Keratinocyte (primary cell): ENCODE measurements around the gene KRTAP4-11. TPM values are rescaled to one million over a fixed set of nuclear protein-coding genes. Genes with fewer than 3 reads are reported as not detected.
"Not testable (repeated sequence)": the region's sequence is repeated elsewhere in the genome, so short reads cannot be mapped to it uniquely, and the experiment has no call there.

ENCODE experiments used
- DNase-seq: peaks from one replicate; pipeline ENCODE4 v3.0.0-alpha.2; 2011; ENCODE audit warnings: low read depth, missing footprints, low spot score
- FAIRE-seq: peaks from 2 replicates; lab custom pipeline; 2011; peaks lifted over from hg19 to GRCh38; lab: Jason Lieb, UNC
- H2AFZ ChIP-seq: 2 replicates; pipeline ENCODE4 v1.6.0; 2012; ENCODE audit warnings: low read length, control low read depth, inconsistent platforms; ENCODE audit not compliant: control insufficient read depth
- H3K27ac ChIP-seq: 2 replicates; pipeline ENCODE4 v1.5.1; 2011; ENCODE audit warnings: low read length; ENCODE audit not compliant: control insufficient read depth, insufficient read depth
- H3K27me3 ChIP-seq: 3 replicates; pipeline ENCODE4 v1.6.0; 2011; ENCODE audit warnings: low read length; ENCODE audit not compliant: control insufficient read depth, insufficient read depth; ENCODE audit errors: extremely low read depth
- H3K36me3 ChIP-seq, 2 experiments: 2 replicates in 1 of 2; 3 replicates in 1 of 2; pipeline ENCODE4 v1.5.1; 2011; ENCODE audit warnings: low read length in 2 of 2, mild to moderate bottlenecking in 1 of 2; ENCODE audit not compliant: control insufficient read depth in 2 of 2, insufficient read depth in 2 of 2; ENCODE audit errors: extremely low read depth in 1 of 2
- H3K4me1 ChIP-seq: 3 replicates; pipeline ENCODE4 v1.5.1; 2011; ENCODE audit warnings: low read length; ENCODE audit not compliant: control insufficient read depth, insufficient read depth; ENCODE audit errors: extremely low read depth
- H3K4me2 ChIP-seq: 3 replicates; pipeline ENCODE4 v1.6.0; 2011; ENCODE audit warnings: low read depth, low read length; ENCODE audit not compliant: control insufficient read depth, insufficient read depth; ENCODE audit errors: extremely low read depth
- H3K4me3 ChIP-seq, 3 experiments: fragments of 200-600 bp in 1 of 3; sonication (generic) in 1 of 3; 2 replicates in 2 of 3; 3 replicates in 1 of 3; pipeline ENCODE4 v1.5.1; 2011 to 2016; ENCODE audit warnings: low read length in 3 of 3, mild to moderate bottlenecking in 3 of 3, control low read depth in 2 of 3, inconsistent platforms in 1 of 3, low read depth in 1 of 3, mixed read lengths in 1 of 3, mixed run types in 1 of 3, moderate library complexity in 1 of 3; ENCODE audit not compliant: control insufficient read depth in 2 of 3, insufficient read depth in 2 of 3; ENCODE audit errors: extremely low read depth in 1 of 3
- H3K79me2 ChIP-seq: 2 replicates; pipeline ENCODE4 v1.6.0; 2012; ENCODE audit warnings: low read length; ENCODE audit not compliant: control insufficient read depth, insufficient read depth
- H3K9ac ChIP-seq: 3 replicates; pipeline ENCODE4 v1.6.0; 2011; ENCODE audit warnings: low read length; ENCODE audit not compliant: control insufficient read depth, insufficient read depth; ENCODE audit errors: extremely low read depth
- H3K9me1 ChIP-seq: 3 replicates; pipeline ENCODE4 v1.6.0; 2011; ENCODE audit warnings: low read length; ENCODE audit not compliant: control insufficient read depth, insufficient read depth; ENCODE audit errors: extremely low read depth
- H3K9me3 ChIP-seq: 2 replicates; pipeline ENCODE4 v1.5.1; 2012; ENCODE audit warnings: low read depth, low read length; ENCODE audit not compliant: control insufficient read depth
- H4K20me1 ChIP-seq: 3 replicates; pipeline ENCODE4 v1.6.0; 2011; ENCODE audit warnings: low read length; ENCODE audit not compliant: control insufficient read depth, insufficient read depth; ENCODE audit errors: extremely low read depth
- CTCF ChIP-seq, 3 experiments: IDR thresholded peaks in 1 of 3; conservative IDR thresholded peaks in 1 of 3; optimal IDR thresholded peaks in 1 of 3; 2 replicates in 2 of 3; 3 replicates in 1 of 3; pipeline versions ENCODE3 to v1.5.1; 2011; ENCODE audit warnings: low read length in 3 of 3, mild to moderate bottlenecking in 3 of 3, moderate library complexity in 2 of 3, control low read depth in 1 of 3, inconsistent platforms in 1 of 3; ENCODE audit not compliant: insufficient read depth in 2 of 3; ENCODE audit errors: extremely low read depth in 1 of 3
- EZH2 ChIP-seq: IDR thresholded peaks from one replicate; pipeline ENCODE4 v1.6.1; 2012; ENCODE audit warnings: inconsistent platforms, mild to moderate bottlenecking, low read length, moderate library complexity
- dilution Hi-C: fragments of 300-500 bp; cut with MboI; formaldehyde crosslinking; loops from one replicate; pipeline ENCODE4 v1.7.0; 2020; ENCODE audit warnings: low sequenced_read_pairs; ENCODE audit not compliant: extremely low pct_ligation_motif_present
- polyA minus RNA-seq, 3 experiments: library from RNA; depleted of rRNA, polyadenylated mRNA; stranded (reverse); fragments of >200 nt; gene quantifications; 1 replicate in 1 of 3; 2 replicates in 1 of 3; 3 replicates in 1 of 3; pipeline ENCODE4 v1.2.3, GENCODE V29; 2011
- polyA plus RNA-seq, 5 experiments: library from polyadenylated mRNA; depleted of rRNA in 3 of 5; stranded (reverse) in 3 of 5; stranded (forward) in 1 of 5; unstranded in 1 of 5; fragments of >200 nt; gene quantifications; 1 replicate in 1 of 5; 2 replicates in 3 of 5; 3 replicates in 1 of 5; pipeline versions ENCODE4 v1.2.1 to v1.2.3, GENCODE V29; 2011 to 2012; ENCODE audit warnings: missing spikeins in 2 of 5, low read depth in 1 of 5, low replicate concordance in 1 of 5

The KRTAP4-11 gene
- polyA plus RNA-seq (not detected in 3 replicates), polyA minus RNA-seq (not detected in 3 replicates)
- polyA plus RNA-seq (2011; ENCODE audit: low read depth) = not detected
- polyA plus RNA-seq (2011; cell fraction: cytosol; rRNA removed) = not detected in 2 replicates
- polyA plus RNA-seq (2011; cell fraction: nucleus; rRNA removed) = not detected in 2 replicates
- polyA plus RNA-seq (2012; ENCODE audit: low replicate concordance) = not detected in 2 replicates
- not detected for polyA minus RNA-seq (2011; cell fraction: cytosol; rRNA and poly(A)+ RNA removed)
- not detected in 2 replicates for polyA minus RNA-seq (2011; cell fraction: nucleus; rRNA and poly(A)+ RNA removed)

DNA sequence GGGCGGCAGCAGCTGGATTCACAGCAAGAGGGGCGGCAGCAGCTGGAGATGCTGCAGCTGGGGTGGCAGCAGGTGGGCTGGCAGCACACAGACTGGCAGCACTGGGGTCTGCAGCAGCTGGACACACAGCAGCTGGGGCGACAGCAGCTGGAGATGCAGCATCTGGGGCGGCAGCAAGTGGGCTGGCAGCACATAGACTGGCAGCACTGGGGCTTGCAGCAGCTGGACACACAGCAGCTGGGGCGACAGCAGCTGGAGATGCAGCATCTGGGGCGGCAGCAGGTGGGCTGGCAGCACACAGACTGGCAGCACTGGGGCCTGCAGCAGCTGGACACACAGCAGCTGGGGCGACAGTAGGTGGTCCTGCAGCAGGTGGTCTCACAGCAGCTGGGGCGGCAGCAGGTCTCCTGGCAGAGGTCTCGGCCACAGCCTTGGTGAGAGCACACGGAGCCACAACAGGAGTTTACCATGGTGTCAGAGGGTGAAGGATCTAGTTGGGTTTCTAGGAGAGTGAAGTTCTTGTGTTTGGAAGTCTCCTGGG is at the start of gene KRTAP4-11:
Gene KRTAP4-11, minus strand, starts transcription at position 528 of the 541 bp plus-strand sequence. Its CDS starts 58 bp downstream, at position 470.
- H3K36me3 ChIP-seq, H3K79me2 ChIP-seq, dilution Hi-C loops, H3K27ac ChIP-seq, H3K9me3 ChIP-seq, H3K4me2 ChIP-seq, FAIRE-seq, H4K20me1 ChIP-seq, DNase-seq, H3K9me1 ChIP-seq, H3K9ac ChIP-seq, H3K4me3 ChIP-seq, H2AFZ ChIP-seq, H3K27me3 ChIP-seq: not testable (repeated sequence)
- peaks cover 14% of the 10 kb centered on the region for H3K4me1 ChIP-seq

DNA sequence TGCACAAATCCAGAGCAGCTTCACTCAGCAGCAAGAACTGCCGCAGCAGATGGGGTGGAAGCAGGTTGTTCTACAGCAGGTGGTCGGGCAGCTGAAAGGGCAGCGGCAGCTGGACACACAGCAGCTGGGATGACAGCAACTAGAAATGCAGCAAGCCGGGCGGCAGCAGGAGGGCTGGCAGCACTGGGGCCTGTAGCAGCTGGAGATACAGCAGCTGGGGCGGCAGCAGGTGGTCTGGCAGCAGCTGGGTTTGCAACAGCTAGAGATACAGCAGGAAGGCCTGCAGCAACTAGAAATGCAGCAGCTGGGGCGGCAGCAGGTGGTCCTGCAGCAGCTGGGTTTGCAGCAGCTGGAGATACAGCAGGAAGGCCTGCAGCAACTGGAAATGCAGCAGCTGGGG is 49.4 kb upstream of the KRTAP4-11 start:
- Histone ChIP-seq H2AFZ (no peak overlapping the region), H3K9me3 (no peaks in the 10 kb centered on the region), H3K36me3 (no peaks in the 10 kb centered on the region), H3K4me3 (no peak overlapping the region), H3K79me2 (no peaks in the 10 kb centered on the region), H3K27ac (no peak overlapping the region), H3K27me3 (no peaks in the 10 kb centered on the region), H3K4me1 (no peaks in the 10 kb centered on the region), H3K9me1 (no peaks in the 10 kb centered on the region), H4K20me1 (no peaks in the 10 kb centered on the region), H3K9ac (no peak overlapping the region), H3K4me2 (no peak overlapping the region)
- dilution Hi-C loops = no loop called here
- FAIRE-seq = no peak
- TF ChIP-seq EZH2 = no peak
- TF ChIP-seq CTCF (optimal IDR thresholded peaks at IDR 0.05 in 1 of 3, IDR thresholded peaks at IDR 0.05 in 1 of 3, conservative IDR thresholded peaks at IDR 0.05 in 1 of 3; ENCODE audit: extremely low read depth in 1 of 3, insufficient read depth in 2 of 3, low read length in 3 of 3) = no peak
- no peak for DNase-seq
